ENCODE measurements around the gene MMP24OS.

The MMP24OS gene

GRCh38 chr20:35252037-35252461 is 25.9 kb downstream of the MMP24OS start:
- H3K4me1 ChIP-seq (ENCODE audit: insufficient read depth, low read length): no peaks in the 10 kb centered on the region
- H3K36me3 ChIP-seq (ENCODE audit: insufficient read depth, low read length): no peaks in the 10 kb centered on the region
- H3K9me3 ChIP-seq (ENCODE audit: low read length): no peaks in the 10 kb centered on the region
- no peak overlapping the region for H3K4me3 ChIP-seq (ENCODE audit: low read depth in 1 of 2, low read length in 2 of 2)
- no peak overlapping the region for H3K27ac ChIP-seq (ENCODE audit: low read depth, low read length)
- H3K9ac ChIP-seq (ENCODE audit: low read length): no peak overlapping the region
- no peaks in the 10 kb centered on the region for H3K27me3 ChIP-seq (ENCODE audit: control insufficient read depth in 1 of 2, insufficient read depth in 2 of 2, low read length in 2 of 2)

- Histone ChIP-seq H3K9ac (ENCODE audit: low read length) (no peak overlapping the region), H3K36me3 (ENCODE audit: insufficient read depth, low read length) (no peaks in the 10 kb centered on the region), H3K27me3 (ENCODE audit: control insufficient read depth in 1 of 2, insufficient read depth in 2 of 2, low read length in 2 of 2) (no peaks in the 10 kb centered on the region), H3K4me1 (ENCODE audit: insufficient read depth, low read length) (no peaks in the 10 kb centered on the region), H3K9me3 (ENCODE audit: low read length) (no peaks in the 10 kb centered on the region), H3K4me3 (ENCODE audit: low read depth in 1 of 2, low read length in 2 of 2) (no peak overlapping the region), H3K27ac (ENCODE audit: low read depth, low read length) (no peak overlapping the region)
Observed at GRCh38 chr20:35251613-35251940, 26.3 kb downstream of the MMP24OS start.

GRCh38 chr20:35248641-35249475 is 29.1 kb downstream of the MMP24OS start:
- H3K4me1 ChIP-seq (ENCODE audit: insufficient read depth, low read length): no peaks in the 10 kb centered on the region
- H3K27me3 ChIP-seq (ENCODE audit: control insufficient read depth in 1 of 2, insufficient read depth in 2 of 2, low read length in 2 of 2): no peaks in the 10 kb centered on the region
- no peak overlapping the region for H3K9ac ChIP-seq (ENCODE audit: low read length)
- H3K36me3 ChIP-seq (ENCODE audit: insufficient read depth, low read length): no peaks in the 10 kb centered on the region
- H3K9me3 ChIP-seq (ENCODE audit: low read length): no peaks in the 10 kb centered on the region
- H3K4me3 ChIP-seq (ENCODE audit: low read depth in 1 of 2, low read length in 2 of 2): no peak overlapping the region
- no peak overlapping the region for H3K27ac ChIP-seq (ENCODE audit: low read depth, low read length)

DNA sequence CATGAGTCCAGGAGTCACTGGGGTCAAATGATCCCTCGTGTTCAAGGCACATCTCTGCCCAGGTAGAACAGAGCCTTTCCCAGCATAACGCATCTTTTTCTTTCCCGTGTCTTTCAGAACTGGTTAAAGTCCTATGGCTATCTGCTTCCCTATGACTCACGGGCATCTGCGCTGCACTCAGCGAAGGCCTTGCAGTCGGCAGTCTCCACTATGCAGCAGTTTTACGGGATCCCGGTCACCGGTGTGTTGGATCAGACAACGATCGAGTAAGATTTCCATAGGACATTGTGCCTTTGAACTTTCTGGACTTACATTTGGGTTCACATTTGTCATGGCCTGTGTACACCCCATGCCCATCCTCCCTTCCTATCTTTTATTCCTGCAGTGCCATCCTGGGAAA is 31.2 kb downstream of the MMP24OS start:
- Histone ChIP-seq H3K9ac (ENCODE audit: low read length) (no peak overlapping the region), H3K36me3 (ENCODE audit: insufficient read depth, low read length) (no peaks in the 10 kb centered on the region), H3K9me3 (ENCODE audit: low read length) (no peaks in the 10 kb centered on the region), H3K4me1 (ENCODE audit: insufficient read depth, low read length) (no peaks in the 10 kb centered on the region), H3K27ac (ENCODE audit: low read depth, low read length) (no peak overlapping the region), H3K27me3 (ENCODE audit: control insufficient read depth in 1 of 2, insufficient read depth in 2 of 2, low read length in 2 of 2) (no peaks in the 10 kb centered on the region), H3K4me3 (ENCODE audit: low read depth in 1 of 2, low read length in 2 of 2) (no peak overlapping the region)

DNA sequence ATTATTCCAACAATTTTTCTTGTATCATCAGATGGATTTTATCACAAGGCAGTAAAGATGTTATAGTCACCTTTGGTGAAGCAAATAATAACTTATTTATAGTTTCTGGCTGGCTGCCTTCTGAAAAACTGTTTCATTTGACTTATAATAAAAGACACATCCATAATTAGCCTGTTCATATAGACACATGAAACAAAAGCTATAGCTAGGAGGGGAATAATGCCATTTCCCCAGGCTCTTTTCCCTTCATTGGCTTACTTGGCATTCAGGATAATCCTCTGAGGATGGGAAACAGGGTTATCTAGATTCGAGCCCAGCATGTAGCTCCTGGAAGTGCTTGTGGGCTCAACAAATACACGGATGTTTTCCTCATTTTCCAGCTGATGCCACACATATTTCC is 33.9 kb downstream of the MMP24OS start:
- H3K27ac ChIP-seq (ENCODE audit: low read depth, low read length): no peak overlapping the region
- no peak overlapping the region for H3K9ac ChIP-seq (ENCODE audit: low read length)
- H3K27me3 ChIP-seq (ENCODE audit: control insufficient read depth in 1 of 2, insufficient read depth in 2 of 2, low read length in 2 of 2): no peaks in the 10 kb centered on the region
- no peaks in the 10 kb centered on the region for H3K9me3 ChIP-seq (ENCODE audit: low read length)
- no peaks in the 10 kb centered on the region for H3K4me1 ChIP-seq (ENCODE audit: insufficient read depth, low read length)
- H3K4me3 ChIP-seq (ENCODE audit: low read depth in 1 of 2, low read length in 2 of 2): no peak overlapping the region
- no peaks in the 10 kb centered on the region for H3K36me3 ChIP-seq (ENCODE audit: insufficient read depth, low read length)

DNA sequence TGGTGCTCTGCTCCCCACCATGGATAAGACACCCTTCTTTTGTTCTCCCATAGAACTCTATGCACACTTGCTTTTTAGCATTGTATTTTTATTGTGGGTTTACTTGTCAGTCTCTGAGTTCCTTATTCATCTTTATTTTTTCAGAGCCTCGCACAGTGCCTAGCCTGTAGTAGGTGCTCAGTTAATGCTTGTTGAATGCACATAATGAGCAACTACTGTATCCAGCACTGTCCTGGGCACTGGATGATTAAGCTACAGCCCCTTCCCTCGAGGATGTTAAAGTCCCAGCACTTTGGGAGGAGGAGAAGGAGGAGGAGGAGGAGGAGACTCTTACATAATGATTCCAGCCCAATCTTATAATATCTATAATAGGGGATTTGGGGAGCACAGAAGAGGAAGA is 34.6 kb downstream of the MMP24OS start:
- H3K4me3 ChIP-seq (ENCODE audit: low read depth in 1 of 2, low read length in 2 of 2): no peak overlapping the region
- H3K27me3 ChIP-seq (ENCODE audit: control insufficient read depth in 1 of 2, insufficient read depth in 2 of 2, low read length in 2 of 2): no peaks in the 10 kb centered on the region
- no peaks in the 10 kb centered on the region for H3K9me3 ChIP-seq (ENCODE audit: low read length)
- H3K9ac ChIP-seq (ENCODE audit: low read length): no peak overlapping the region
- H3K4me1 ChIP-seq (ENCODE audit: insufficient read depth, low read length): no peaks in the 10 kb centered on the region
- H3K36me3 ChIP-seq (ENCODE audit: insufficient read depth, low read length): no peaks in the 10 kb centered on the region
- H3K27ac ChIP-seq (ENCODE audit: low read depth, low read length): no peak overlapping the region

- Histone ChIP-seq H3K4me3 (ENCODE audit: low read depth in 1 of 2, low read length in 2 of 2) (no peak overlapping the region), H3K9ac (ENCODE audit: low read length) (no peak overlapping the region), H3K27me3 (ENCODE audit: control insufficient read depth in 1 of 2, insufficient read depth in 2 of 2, low read length in 2 of 2) (no peaks in the 10 kb centered on the region), H3K27ac (ENCODE audit: low read depth, low read length) (no peak overlapping the region), H3K4me1 (ENCODE audit: insufficient read depth, low read length) (no peaks in the 10 kb centered on the region), H3K9me3 (ENCODE audit: low read length) (no peaks in the 10 kb centered on the region), H3K36me3 (ENCODE audit: insufficient read depth, low read length) (no peaks in the 10 kb centered on the region)
Observed at GRCh38 chr20:35240811-35241293, 37.1 kb downstream of the MMP24OS start.

DNA sequence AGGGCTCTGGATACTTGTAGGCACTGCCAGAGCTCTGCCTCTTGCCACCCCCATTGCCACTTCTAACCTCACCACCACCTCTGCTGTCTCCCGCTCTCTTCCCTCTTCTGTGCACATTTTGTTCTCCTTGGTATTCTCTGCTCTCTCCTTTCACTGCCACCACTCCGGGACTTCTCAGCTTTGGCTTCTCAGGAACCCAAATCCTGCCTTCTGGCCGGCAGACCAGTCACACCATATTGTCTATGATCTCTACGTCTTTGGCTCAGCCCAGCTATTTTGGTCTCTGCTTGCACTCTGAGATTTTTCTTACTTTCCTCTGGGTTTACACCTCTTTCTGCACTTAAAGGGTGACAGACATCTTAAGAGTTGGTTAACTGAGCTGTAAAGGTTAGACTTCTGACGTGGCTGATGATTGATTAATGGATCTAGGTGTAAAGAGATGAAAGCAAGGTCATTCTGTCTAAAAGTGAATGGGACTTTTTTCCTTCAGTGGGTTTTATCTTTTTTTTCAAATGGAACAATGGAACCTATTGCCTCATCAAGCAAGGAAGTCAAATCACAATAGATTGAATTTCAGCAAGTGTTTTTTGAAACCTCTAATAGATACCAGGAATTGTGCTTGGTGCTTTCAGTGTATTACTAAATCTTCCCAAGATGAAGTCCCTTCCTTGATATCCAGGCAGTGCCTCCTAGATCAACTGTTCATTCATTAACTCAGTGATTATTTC is 37.7 kb downstream of the MMP24OS start:
- Histone ChIP-seq H3K27me3 (ENCODE audit: control insufficient read depth in 1 of 2, insufficient read depth in 2 of 2, low read length in 2 of 2) (no peaks in the 10 kb centered on the region), H3K27ac (ENCODE audit: low read depth, low read length) (no peak overlapping the region), H3K9me3 (ENCODE audit: low read length) (no peaks in the 10 kb centered on the region), H3K9ac (ENCODE audit: low read length) (no peak overlapping the region), H3K36me3 (ENCODE audit: insufficient read depth, low read length) (no peaks in the 10 kb centered on the region), H3K4me1 (ENCODE audit: insufficient read depth, low read length) (no peaks in the 10 kb centered on the region), H3K4me3 (ENCODE audit: low read depth in 1 of 2, low read length in 2 of 2) (no peak overlapping the region)

GRCh38 chr20:35238735-35239134 is 39.2 kb downstream of the MMP24OS start:
- Histone ChIP-seq H3K9me3 (ENCODE audit: low read length) (no peaks in the 10 kb centered on the region), H3K27me3 (ENCODE audit: control insufficient read depth in 1 of 2, insufficient read depth in 2 of 2, low read length in 2 of 2) (no peaks in the 10 kb centered on the region), H3K36me3 (ENCODE audit: insufficient read depth, low read length) (no peaks in the 10 kb centered on the region), H3K4me1 (ENCODE audit: insufficient read depth, low read length) (no peaks in the 10 kb centered on the region), H3K9ac (ENCODE audit: low read length) (no peak overlapping the region), H3K4me3 (ENCODE audit: low read depth in 1 of 2, low read length in 2 of 2) (no peak overlapping the region), H3K27ac (ENCODE audit: low read depth, low read length) (no peak overlapping the region)

GRCh38 chr20:35238170-35238569 is 39.8 kb downstream of the MMP24OS start:
- H3K9ac ChIP-seq (ENCODE audit: low read length): no peak overlapping the region
- H3K27ac ChIP-seq (ENCODE audit: low read depth, low read length): no peak overlapping the region

GRCh38 chr20:35237486-35237885 is 40.4 kb downstream of the MMP24OS start:
- Histone ChIP-seq H3K4me1 (ENCODE audit: insufficient read depth, low read length) (no peaks in the 10 kb centered on the region), H3K27ac (ENCODE audit: low read depth, low read length) (no peak overlapping the region), H3K9ac (ENCODE audit: low read length) (no peak overlapping the region), H3K4me3 (ENCODE audit: low read depth in 1 of 2, low read length in 2 of 2) (no peak overlapping the region), H3K27me3 (ENCODE audit: control insufficient read depth in 1 of 2, insufficient read depth in 2 of 2, low read length in 2 of 2) (no peaks in the 10 kb centered on the region), H3K9me3 (ENCODE audit: low read length) (no peaks in the 10 kb centered on the region), H3K36me3 (ENCODE audit: insufficient read depth, low read length) (no peaks in the 10 kb centered on the region)

More at GRCh38 chr20:35238170-35238569, 39.8 kb downstream of the MMP24OS start:
- no peaks in the 10 kb centered on the region for H3K9me3 ChIP-seq (ENCODE audit: low read length)
- H3K4me3 ChIP-seq (ENCODE audit: low read depth in 1 of 2, low read length in 2 of 2): no peak overlapping the region
- no peaks in the 10 kb centered on the region for H3K4me1 ChIP-seq (ENCODE audit: insufficient read depth, low read length)
- H3K27me3 ChIP-seq (ENCODE audit: control insufficient read depth in 1 of 2, insufficient read depth in 2 of 2, low read length in 2 of 2): no peaks in the 10 kb centered on the region
- H3K36me3 ChIP-seq (ENCODE audit: insufficient read depth, low read length): no peaks in the 10 kb centered on the region
